Activated naive CD8-positive, alpha-beta T cell (primary cell): ENCODE measurements around the gene RARB.

Source experiments
- H3K27ac Mint-ChIP-seq: one replicate; pipeline ENCODE4 v1.8.0; 2021; ENCODE audit warnings: mixed read lengths
- H3K27me3 Mint-ChIP-seq: one replicate; pipeline ENCODE4 v1.8.0; 2021; ENCODE audit warnings: mixed read lengths
- H3K36me3 Mint-ChIP-seq: one replicate; pipeline ENCODE4 v1.8.0; 2021; ENCODE audit warnings: mixed read lengths
- H3K4me1 Mint-ChIP-seq: one replicate; pipeline ENCODE4 v1.8.0; 2021; ENCODE audit warnings: low read depth, mixed read lengths
- H3K4me3 Mint-ChIP-seq: one replicate; pipeline ENCODE4 v1.8.0; 2021; ENCODE audit warnings: mild to moderate bottlenecking, mixed read lengths
- H3K9me3 Mint-ChIP-seq: one replicate; pipeline ENCODE4 v1.8.0; 2021; ENCODE audit warnings: low read depth, mixed read lengths

Gene RARB

DNA sequence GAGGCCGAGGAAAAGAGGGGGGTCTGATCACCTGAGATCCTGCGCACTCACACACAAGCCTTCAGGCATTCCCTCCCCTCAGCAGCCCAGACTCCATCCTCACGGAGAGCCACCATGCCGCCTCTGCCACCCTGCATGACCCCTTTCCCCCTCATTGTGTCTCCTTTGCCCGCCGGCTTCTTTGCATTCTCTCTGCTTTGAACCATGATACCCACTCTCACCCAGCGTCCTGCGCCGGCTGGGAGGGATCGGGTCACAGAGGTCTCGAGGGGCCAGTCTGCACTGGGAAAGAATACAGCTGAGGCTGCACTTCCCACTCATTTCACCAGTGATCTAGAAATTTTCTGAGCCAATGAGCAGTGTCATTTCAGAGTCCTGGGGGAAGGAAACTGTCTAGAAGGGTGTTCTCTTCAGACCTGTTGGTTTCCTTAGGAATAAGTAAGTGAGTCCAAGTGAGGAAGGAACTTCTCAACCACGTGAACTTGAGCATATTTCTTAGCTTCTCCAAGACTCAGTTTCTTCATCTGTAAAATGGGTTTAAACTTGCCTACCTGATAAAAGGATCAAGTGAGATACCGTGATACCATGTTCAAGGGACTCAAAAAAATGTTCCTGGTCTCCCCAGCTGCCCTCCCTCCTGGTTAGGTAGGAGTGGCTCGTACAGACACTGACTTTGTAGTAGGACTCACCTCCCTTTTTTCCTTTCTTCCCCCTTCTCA lies 139.9 kb downstream of the RARB start:
- no peaks in the 10 kb centered on the region for H3K4me1 Mint-ChIP-seq
- no peaks in the 10 kb centered on the region for H3K36me3 Mint-ChIP-seq
- no peak overlapping the region for H3K4me3 Mint-ChIP-seq
- H3K9me3 Mint-ChIP-seq, result no peaks in the 10 kb centered on the region
- H3K27me3 Mint-ChIP-seq, result no peaks in the 10 kb centered on the region
- H3K27ac Mint-ChIP-seq, result no peak overlapping the region

DNA sequence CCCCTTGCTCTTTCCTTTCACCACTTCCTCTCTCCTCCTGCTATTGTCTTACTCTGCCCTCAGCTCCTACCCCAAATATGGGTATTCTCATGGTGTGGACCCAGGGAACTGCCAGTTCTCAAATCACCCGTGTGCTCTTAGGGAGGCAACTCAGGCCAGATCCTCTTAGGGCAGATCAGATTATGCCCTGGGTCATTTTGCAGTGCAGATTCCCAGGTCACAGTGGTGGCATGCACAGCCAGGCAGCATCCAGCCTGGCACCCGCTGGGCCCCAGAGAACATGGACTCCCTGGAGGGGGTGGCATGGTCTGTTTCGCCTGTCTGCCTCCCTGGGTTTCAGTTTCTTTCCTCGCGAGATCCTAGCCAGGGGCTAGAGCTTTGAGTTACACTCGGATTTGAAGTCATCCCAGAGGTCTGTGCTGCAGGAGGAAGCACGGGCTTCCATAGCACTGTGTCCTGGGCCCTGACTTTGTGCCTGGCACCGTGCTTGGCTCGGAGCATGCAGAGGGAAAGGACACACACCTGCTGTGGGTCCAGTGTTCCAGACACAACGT lies 140.5 kb downstream of the RARB start:
- Mint-ChIP-seq H3K4me1 (no peaks in the 10 kb centered on the region), H3K4me3 (no peak overlapping the region), H3K9me3 (no peaks in the 10 kb centered on the region), H3K27me3 (no peaks in the 10 kb centered on the region), H3K36me3 (no peaks in the 10 kb centered on the region), H3K27ac (no peak overlapping the region)

DNA sequence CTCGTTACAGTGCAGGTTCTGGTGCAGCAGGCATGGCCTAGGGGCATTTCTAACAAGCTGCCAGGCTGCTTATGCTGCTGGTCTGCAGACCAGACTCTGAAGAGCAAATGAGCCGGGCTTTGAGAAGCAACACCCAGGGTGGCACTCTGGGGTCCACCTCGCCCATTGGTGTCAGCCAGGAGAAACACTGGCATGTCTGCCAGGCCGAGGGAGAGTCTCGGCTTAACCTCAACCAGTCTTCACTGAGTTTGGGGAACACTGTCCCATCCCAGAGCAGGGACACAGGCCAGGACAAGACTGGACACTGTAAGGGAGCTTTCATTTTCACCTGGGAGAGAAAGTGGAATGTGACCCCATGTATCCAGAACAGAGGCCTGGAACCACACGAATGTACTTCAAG lies 143.2 kb downstream of the RARB start:
- H3K4me3 Mint-ChIP-seq, result no peak overlapping the region
- H3K27me3 Mint-ChIP-seq, result peaks cover 2% of the 10 kb centered on the region
- no peaks in the 10 kb centered on the region for H3K36me3 Mint-ChIP-seq
- H3K9me3 Mint-ChIP-seq, result no peaks in the 10 kb centered on the region
- H3K27ac Mint-ChIP-seq, result no peak overlapping the region
- no peaks in the 10 kb centered on the region for H3K4me1 Mint-ChIP-seq

DNA sequence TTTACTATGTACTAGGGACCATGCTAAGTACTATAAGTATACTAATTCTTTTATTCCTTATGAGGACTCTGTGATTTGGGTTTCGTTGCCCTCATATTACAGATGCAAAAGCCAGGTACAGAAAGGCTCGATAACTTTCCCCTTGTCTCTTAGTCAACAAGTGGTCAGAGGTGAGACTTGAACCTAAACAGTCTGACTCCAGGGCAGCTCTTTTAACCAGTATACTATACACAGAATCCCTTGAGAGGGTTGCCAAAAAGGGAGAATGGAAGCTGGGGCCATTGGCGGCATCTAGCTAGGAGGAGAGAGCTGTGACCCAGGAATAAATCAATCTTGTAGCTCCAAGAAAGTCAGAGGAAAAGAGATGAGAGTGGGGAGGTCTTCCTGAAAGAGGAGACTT lies 144.3 kb downstream of the RARB start:
- Mint-ChIP-seq H3K9me3 (no peaks in the 10 kb centered on the region), H3K27me3 (peaks cover 2% of the 10 kb centered on the region), H3K4me1 (no peaks in the 10 kb centered on the region), H3K4me3 (no peak overlapping the region), H3K27ac (no peak overlapping the region), H3K36me3 (no peaks in the 10 kb centered on the region)

DNA sequence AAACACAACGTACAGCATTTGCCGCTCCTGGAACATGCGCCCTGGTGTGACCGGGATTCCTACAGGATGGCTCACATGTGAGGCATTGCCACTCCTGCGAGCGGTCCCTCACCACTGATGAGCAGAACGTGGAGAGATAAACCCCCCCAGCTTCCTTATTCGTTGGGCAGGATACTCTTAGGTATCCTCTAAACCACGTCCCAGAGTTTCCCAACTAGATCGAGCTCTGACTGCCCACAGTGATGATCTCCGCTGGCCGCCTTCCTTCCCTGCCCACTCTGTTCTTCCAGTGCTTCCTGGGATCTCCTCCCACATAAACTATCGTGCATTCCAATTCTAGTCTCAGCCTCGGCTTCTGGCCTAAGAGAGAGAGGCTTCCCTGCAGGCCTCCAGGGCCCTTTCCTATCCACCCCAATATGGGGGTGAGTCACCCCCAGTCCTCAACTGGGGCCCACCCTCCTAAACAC lies 144.9 kb downstream of the RARB start:
- Mint-ChIP-seq H3K27me3 (peaks cover 2% of the 10 kb centered on the region), H3K36me3 (no peaks in the 10 kb centered on the region), H3K9me3 (no peaks in the 10 kb centered on the region), H3K4me3 (no peak overlapping the region), H3K4me1 (no peaks in the 10 kb centered on the region), H3K27ac (no peak overlapping the region)

DNA sequence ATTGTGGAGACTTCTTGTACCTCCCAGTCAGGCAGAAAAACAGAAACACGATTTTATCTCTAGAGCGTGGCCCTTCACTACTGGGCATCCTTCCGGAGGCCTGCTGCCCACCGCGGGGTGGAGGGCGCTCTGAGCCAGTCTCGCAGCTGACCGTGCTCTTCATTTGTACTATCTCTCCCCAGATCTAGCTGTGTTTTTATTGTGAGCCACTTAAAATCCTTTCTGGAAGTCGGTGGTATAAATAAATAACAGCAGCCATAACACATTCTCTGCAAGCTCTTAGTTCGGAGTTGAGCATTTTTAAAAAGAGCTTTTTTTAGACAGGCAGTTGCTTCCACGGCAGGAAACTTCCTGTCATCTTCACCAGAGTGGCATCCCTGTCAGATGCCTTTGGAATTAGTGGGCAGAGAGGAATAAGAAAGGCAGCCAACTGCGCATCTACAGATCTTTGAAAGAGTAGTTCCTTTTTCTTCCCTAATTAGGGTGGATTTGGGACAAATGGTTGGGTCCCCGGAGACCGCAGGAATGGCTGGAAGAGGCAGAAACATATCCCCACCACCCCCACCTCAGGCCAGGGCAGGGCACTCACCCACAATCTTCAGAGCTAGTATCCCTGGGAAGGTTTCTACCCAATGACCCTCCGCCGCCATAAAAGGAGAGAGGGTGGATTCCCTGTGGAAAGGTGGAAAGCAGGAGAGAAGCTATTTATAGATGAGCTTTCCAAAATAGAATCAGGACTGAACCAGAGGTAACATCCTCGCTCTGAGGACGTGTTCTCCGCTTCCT lies 145.5 kb downstream of the RARB start:
- H3K4me3 Mint-ChIP-seq, result no peak overlapping the region
- no peaks in the 10 kb centered on the region for H3K36me3 Mint-ChIP-seq
- H3K4me1 Mint-ChIP-seq, result no peaks in the 10 kb centered on the region
- no peak overlapping the region for H3K27ac Mint-ChIP-seq
- H3K9me3 Mint-ChIP-seq, result no peaks in the 10 kb centered on the region
- peaks cover 2% of the 10 kb centered on the region for H3K27me3 Mint-ChIP-seq

DNA sequence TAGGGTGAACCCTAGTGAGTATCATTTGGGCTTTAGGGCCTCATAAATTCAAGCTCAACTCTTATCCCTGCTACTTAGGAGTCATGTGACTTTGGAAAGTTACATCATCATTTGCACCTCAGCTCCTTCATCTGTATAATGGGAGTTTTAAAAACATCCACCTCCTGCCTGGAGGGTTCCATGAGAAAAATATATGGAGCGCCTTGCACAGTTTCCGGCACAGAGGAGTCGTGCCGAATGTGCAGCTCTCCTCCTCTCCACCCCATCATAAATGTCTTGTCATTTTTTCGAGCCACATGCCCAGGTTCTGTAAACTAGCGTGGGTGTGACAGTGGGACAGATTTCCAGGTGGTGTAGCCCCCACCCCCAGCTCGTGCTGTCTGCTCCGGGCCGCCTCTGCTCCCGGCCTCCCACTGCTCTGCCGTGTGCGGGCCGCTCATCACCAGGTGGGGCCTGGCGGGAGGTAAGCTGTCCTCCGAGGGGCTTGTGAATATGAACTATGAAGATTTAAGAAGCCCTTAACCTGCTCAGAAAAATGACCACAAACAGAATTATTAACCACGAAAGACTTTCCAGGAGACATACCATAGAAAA lies 146.2 kb downstream of the RARB start:
- H3K9me3 Mint-ChIP-seq, result no peaks in the 10 kb centered on the region
- no peak overlapping the region for H3K27ac Mint-ChIP-seq
- H3K4me3 Mint-ChIP-seq, result no peak overlapping the region
- no peaks in the 10 kb centered on the region for H3K4me1 Mint-ChIP-seq
- peaks cover 2% of the 10 kb centered on the region for H3K27me3 Mint-ChIP-seq
- H3K36me3 Mint-ChIP-seq, result no peaks in the 10 kb centered on the region

DNA sequence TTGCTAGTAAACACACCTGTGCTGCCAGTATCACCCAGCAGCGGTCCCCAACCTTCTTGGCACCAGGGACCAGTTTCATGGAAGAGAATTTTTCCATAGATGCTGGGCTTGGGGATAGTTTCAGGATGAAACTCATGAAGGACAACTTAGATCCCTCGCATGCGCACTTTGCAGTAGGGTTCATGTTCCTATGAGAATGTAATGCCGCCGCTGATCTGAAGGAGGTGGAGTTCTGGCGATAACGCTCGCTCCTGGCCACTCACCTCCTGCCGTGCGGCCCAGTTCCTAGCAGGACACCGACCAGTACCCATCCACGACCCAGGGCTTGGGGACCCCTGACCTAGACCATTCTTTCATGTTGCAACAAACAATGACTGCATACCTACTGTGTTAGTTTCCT lies 146.9 kb downstream of the RARB start:
- Mint-ChIP-seq H3K4me3 (no peak overlapping the region), H3K4me1 (no peaks in the 10 kb centered on the region), H3K27ac (no peak overlapping the region), H3K9me3 (no peaks in the 10 kb centered on the region), H3K36me3 (no peaks in the 10 kb centered on the region), H3K27me3 (peaks cover 2% of the 10 kb centered on the region)

DNA sequence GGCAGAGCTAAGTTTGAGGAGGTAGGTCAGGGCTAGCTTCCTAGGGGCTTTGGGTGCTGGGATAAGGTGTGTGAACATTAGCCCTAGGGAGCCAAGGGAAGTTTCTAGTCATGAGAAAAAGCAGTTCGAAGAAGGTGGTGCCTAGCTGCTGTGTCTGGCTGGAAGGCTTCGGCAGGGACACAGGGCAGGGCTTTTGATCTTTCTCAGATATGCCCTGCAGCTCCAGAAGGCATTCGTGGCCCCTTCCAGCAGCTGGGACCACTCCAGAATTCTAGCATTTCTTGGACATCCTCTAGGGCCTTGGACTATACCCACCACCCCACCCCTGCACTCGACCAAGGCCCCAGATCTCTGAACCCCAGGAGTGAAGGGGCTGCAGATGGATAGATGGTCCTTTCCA lies 148.1 kb downstream of the RARB start:
- H3K36me3 Mint-ChIP-seq, result no peaks in the 10 kb centered on the region
- H3K4me3 Mint-ChIP-seq, result no peak overlapping the region
- H3K9me3 Mint-ChIP-seq, result no peaks in the 10 kb centered on the region

DNA sequence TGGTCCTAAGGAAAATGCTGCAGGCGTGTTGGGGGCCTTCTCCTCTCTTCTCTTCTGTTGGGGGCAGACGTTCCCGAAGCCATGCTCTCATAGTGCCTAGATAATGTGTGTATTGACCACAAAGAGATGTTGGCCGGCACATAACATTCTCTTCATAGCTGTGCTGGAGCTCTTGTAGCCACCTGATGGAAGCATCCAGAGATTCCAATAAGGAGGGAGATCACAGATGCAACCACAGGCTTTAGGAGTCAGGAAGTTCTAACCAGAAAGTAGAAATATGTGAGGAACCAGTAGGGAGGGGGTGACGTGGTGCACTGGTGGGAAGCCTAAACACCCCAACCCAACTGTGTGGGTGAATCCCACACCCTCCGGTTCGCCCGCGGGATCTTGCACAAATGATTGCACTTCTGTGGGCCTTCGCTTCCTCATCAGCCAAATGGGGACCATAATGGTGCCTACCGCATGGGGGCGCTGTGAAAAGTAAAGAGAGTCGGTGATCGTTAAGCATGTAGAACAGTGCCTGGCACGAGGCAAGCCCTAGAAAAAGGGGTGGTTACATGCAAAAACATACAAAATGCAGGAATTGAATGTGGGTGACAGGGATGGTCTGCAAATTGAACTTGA lies 148.9 kb downstream of the RARB start:
- no peaks in the 10 kb centered on the region for H3K36me3 Mint-ChIP-seq

More for the DNA sequence above, 148.1 kb downstream of the RARB start:
- no peak overlapping the region for H3K27ac Mint-ChIP-seq
- peaks cover 2% of the 10 kb centered on the region for H3K27me3 Mint-ChIP-seq
- no peaks in the 10 kb centered on the region for H3K4me1 Mint-ChIP-seq

DNA sequence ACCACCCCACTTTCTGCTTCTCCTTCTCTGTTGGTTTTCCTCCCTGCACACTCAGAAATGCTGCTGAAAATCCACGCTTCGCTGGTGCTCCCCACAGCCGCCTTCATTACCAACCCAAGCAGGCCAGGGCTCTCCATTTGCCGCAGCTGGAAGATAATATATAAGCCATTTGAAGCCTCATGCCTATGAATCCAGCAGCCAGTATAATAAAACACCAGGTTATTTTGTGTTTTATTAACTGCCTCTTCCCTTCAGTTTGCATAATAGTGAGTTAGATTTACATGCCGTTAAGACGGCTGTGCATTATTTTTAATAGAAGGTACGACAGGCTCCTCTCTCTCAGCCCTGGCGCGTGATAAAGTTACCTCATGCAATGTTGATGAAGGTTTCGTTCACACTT lies 150.0 kb downstream of the RARB start:
- Mint-ChIP-seq H3K4me1 (no peaks in the 10 kb centered on the region), H3K36me3 (no peaks in the 10 kb centered on the region), H3K27ac (no peak overlapping the region), H3K9me3 (no peaks in the 10 kb centered on the region), H3K4me3 (no peak overlapping the region), H3K27me3 (peaks cover 2% of the 10 kb centered on the region)

More for the DNA sequence above, 148.9 kb downstream of the RARB start:
- Mint-ChIP-seq H3K27ac (no peak overlapping the region), H3K27me3 (peaks cover 2% of the 10 kb centered on the region), H3K9me3 (no peaks in the 10 kb centered on the region), H3K4me3 (no peak overlapping the region), H3K4me1 (no peaks in the 10 kb centered on the region)

DNA sequence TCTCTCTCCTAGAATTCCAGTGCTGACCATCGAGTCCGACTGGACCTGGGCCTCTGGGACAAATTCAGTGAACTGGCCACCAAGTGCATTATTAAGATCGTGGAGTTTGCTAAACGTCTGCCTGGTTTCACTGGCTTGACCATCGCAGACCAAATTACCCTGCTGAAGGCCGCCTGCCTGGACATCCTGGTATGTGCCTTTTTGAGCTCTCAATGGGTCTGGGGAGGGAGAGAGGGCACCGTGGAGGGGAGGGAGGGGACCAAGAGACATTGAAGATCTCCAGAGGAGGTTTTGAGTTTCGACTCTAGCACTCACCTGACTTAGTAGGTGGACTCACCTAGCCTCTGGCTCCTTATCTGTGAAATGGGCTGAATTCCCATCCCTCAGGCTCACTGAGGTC lies 152.5 kb downstream of the RARB start:
- Mint-ChIP-seq H3K9me3 (no peaks in the 10 kb centered on the region), H3K36me3 (no peaks in the 10 kb centered on the region), H3K4me1 (no peaks in the 10 kb centered on the region), H3K27ac (no peak overlapping the region), H3K27me3 (no peaks in the 10 kb centered on the region), H3K4me3 (no peak overlapping the region)

DNA sequence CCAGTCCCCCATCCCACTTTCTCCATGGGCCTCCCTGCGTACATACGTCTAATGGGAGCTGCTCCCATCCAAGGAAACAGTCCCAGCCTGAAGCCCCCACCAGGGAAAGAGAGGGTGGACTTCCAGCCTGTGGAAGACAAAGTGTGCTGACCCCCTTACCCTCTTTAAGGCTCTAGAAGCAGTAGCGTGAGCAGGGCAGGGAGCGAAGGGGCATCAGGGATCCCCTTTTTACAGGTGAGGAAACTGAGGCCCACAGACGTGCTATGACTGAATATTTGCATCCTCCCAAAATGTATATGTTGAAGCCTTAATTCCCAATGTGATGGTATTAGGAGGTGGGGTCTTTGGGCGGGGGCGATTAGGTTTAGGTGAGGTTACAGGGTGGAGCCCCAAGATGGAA lies 153.3 kb downstream of the RARB start:
- Mint-ChIP-seq H3K36me3 (no peaks in the 10 kb centered on the region), H3K27me3 (no peaks in the 10 kb centered on the region)

DNA sequence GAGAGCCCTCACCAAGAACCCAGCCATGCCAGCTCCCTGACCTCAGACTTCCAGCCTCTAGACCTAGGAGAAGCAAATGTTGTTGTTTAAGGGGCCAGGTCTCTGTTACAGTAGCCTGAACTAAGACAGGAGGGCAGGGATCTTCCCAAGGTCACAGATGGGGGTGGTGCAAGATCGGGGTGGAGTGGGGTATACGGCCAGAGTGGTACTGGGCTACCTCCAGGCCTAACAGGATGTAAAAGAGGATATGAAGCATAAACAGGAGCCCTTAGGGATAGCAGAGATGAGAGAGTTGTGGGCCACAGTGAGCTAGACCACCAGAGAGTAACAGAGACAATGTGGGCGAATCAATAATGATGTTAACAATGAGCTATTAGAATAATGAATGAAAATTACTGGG lies 153.8 kb downstream of the RARB start:
- Mint-ChIP-seq H3K9me3 (no peaks in the 10 kb centered on the region), H3K27me3 (no peaks in the 10 kb centered on the region), H3K4me1 (no peaks in the 10 kb centered on the region), H3K36me3 (no peaks in the 10 kb centered on the region), H3K4me3 (no peak overlapping the region), H3K27ac (no peak overlapping the region)

More for the DNA sequence above, 153.3 kb downstream of the RARB start:
- Mint-ChIP-seq H3K27ac (no peak overlapping the region), H3K4me3 (no peak overlapping the region), H3K4me1 (no peaks in the 10 kb centered on the region), H3K9me3 (no peaks in the 10 kb centered on the region)

DNA sequence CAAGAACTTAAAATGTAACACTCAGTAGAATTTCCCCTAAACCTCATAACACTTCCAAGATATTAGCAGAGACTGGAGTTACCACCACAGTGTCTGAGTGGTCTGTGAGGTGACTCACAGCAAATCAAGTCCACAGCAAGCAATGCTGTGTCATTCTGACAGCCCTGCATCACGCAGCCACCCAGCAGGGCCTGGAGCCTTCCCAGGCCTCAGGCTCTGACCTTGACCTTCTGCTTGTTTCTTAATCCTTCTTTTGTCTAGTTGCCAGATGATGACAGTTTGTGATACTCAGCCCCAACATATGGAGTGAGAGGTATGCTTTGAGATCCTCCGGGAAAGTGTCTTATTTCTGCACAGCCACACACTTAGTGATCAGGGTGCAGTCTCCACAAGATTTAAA lies 154.2 kb downstream of the RARB start:
- Mint-ChIP-seq H3K27ac (no peak overlapping the region), H3K4me3 (no peak overlapping the region), H3K4me1 (no peaks in the 10 kb centered on the region), H3K27me3 (no peaks in the 10 kb centered on the region), H3K9me3 (no peaks in the 10 kb centered on the region), H3K36me3 (no peaks in the 10 kb centered on the region)
